Measurements from ENCODE around the gene CAPN7. TPM values are rescaled to one million over a fixed set of nuclear protein-coding genes. Genes with fewer than 3 reads are reported as not detected.

The CAPN7 gene
- total and polyA plus RNA-seq, 8 donors, result 38.0 to 66.5 (median 51.5) TPM

GRCh38 chr3:15271030-15271429 lies 65.0 kb downstream of the CAPN7 start:
- Histone ChIP-seq H3K4me3 (no peak overlapping the region), H3K27ac (peak overlapping the region; percentile 19 to 81), H3K4me1 (peaks cover 12 to 93% of the 10 kb centered on the region in 2 donors), H3K27me3 (no peaks in the 10 kb centered on the region), H3K9me3 (no peaks in the 10 kb centered on the region), H3K36me3 (peaks cover 0 to 14% of the 10 kb centered on the region in 2 donors)
- intact Hi-C loops (cut with DNase I), result no loop called here
- DNase-seq (no peak), ATAC-seq (no peak)
- TF ChIP-seq CTCF (IDR thresholded peaks at IDR 0.05), result no peak

GRCh38 chr3:15271785-15272381 lies 65.8 kb downstream of the CAPN7 start:
- no peaks in the 10 kb centered on the region for H3K27me3 ChIP-seq
- peaks cover 12 to 92% of the 10 kb centered on the region in 2 donors for H3K4me1 ChIP-seq
- ATAC-seq (peak; percentile 56), DNase-seq (peak in 2 of 4 donors; percentile 86 to 88)
- peaks cover 0 to 7% of the 10 kb centered on the region in 2 donors for H3K36me3 ChIP-seq
- no peak overlapping the region for H3K4me3 ChIP-seq
- H3K9me3 ChIP-seq, result no peaks in the 10 kb centered on the region
- no peak for TF ChIP-seq CTCF (IDR thresholded peaks at IDR 0.05)
- peak overlapping the region; percentile 13 to 81 for H3K27ac ChIP-seq
- intact Hi-C loops (cut with DNase I), result no loop called here

- Histone ChIP-seq H3K4me1 (peaks cover 12 to 86% of the 10 kb centered on the region in 2 donors), H3K36me3 (peaks cover 0 to 7% of the 10 kb centered on the region in 2 donors), H3K4me3 (no peak overlapping the region), H3K9me3 (no peaks in the 10 kb centered on the region), H3K27ac (peak overlapping the region; percentile 13 to 81), H3K27me3 (no peaks in the 10 kb centered on the region)
- intact Hi-C loops (cut with DNase I), result no loop called here
- ATAC-seq, result no peak
- no peak for TF ChIP-seq CTCF (IDR thresholded peaks at IDR 0.05)
- DNase-seq, result no peak
These were observed 66.6 kb downstream of the CAPN7 start for GRCh38 chr3:15272426-15273196.

- Histone ChIP-seq H3K9me3 (no peaks in the 10 kb centered on the region), H3K27ac (peak overlapping the region in 1 of 2 donors; percentile 81), H3K36me3 (peaks cover 0 to 7% of the 10 kb centered on the region in 2 donors), H3K27me3 (no peaks in the 10 kb centered on the region), H3K4me3 (no peak overlapping the region), H3K4me1 (peaks cover 10 to 80% of the 10 kb centered on the region in 2 donors)
- ATAC-seq (no peak), DNase-seq (no peak)
- no peak for TF ChIP-seq CTCF (IDR thresholded peaks at IDR 0.05)
- intact Hi-C loops (cut with DNase I), result no loop called here
These were observed 67.2 kb downstream of the CAPN7 start for GRCh38 chr3:15273227-15273626.

GRCh38 chr3:15276028-15276724 lies 70.1 kb downstream of the CAPN7 start:
- Histone ChIP-seq H3K27ac (no peak overlapping the region), H3K27me3 (no peaks in the 10 kb centered on the region), H3K9me3 (no peaks in the 10 kb centered on the region), H3K4me3 (no peak overlapping the region), H3K36me3 (no peaks in the 10 kb centered on the region), H3K4me1 (peaks cover 0 to 65% of the 10 kb centered on the region in 2 donors)
- no peak for TF ChIP-seq CTCF (IDR thresholded peaks at IDR 0.05)
- no peak for ATAC-seq
- intact Hi-C loops (cut with DNase I), result no loop called here
- no peak for DNase-seq

All from left lung (tissue), 10 donors.